Activated CD4-positive, alpha-beta T cell treated with anti-CD3 and anti-CD28 coated beads, Interleukin-2, amount 50 U/mL, for 1 hour (primary cell): Measurements from ENCODE around the gene EVA1C.
"Not testable (repeated sequence)": the region's sequence is repeated elsewhere in the genome, so short reads cannot be mapped to it uniquely, and the experiment has no call there.

Experiments used
- DNase-seq: peaks from one replicate; pipeline ENCODE4 v3.0.0-alpha.2; 2020

The EVA1C gene

GRCh38 chr21:32425628-32426027, 13.1 kb downstream of the EVA1C start:
- no peak for DNase-seq

- DNase-seq = no peak
Observed at GRCh38 chr21:32426066-32426465, 13.6 kb downstream of the EVA1C start.

GRCh38 chr21:32426592-32427051, 14.1 kb downstream of the EVA1C start:
- DNase-seq = no peak

GRCh38 chr21:32427958-32428623, 15.6 kb downstream of the EVA1C start:
- DNase-seq = no peak

- DNase-seq = not testable (repeated sequence)
Observed at GRCh38 chr21:32432982-32433660, 20.6 kb downstream of the EVA1C start.

GRCh38 chr21:32437729-32438128, 25.2 kb downstream of the EVA1C start:
- DNase-seq = no peak

- no peak for DNase-seq
Observed at GRCh38 chr21:32442566-32443318, 30.2 kb downstream of the EVA1C start.

- DNase-seq = no peak
Observed at GRCh38 chr21:32445101-32445500, 32.6 kb downstream of the EVA1C start.

GRCh38 chr21:32446440-32446839, 33.9 kb downstream of the EVA1C start:
- not testable (repeated sequence) for DNase-seq

- DNase-seq = no peak
Observed at GRCh38 chr21:32447224-32447623, 34.7 kb downstream of the EVA1C start.

GRCh38 chr21:32448803-32449594, 36.5 kb downstream of the EVA1C start:
- no peak for DNase-seq

GRCh38 chr21:32450881-32451701, 38.6 kb downstream of the EVA1C start:
- DNase-seq = not testable (repeated sequence)

GRCh38 chr21:32452191-32452590, 39.7 kb downstream of the EVA1C start:
- not testable (repeated sequence) for DNase-seq

- DNase-seq = no peak
Observed at GRCh38 chr21:32452641-32453040, 40.1 kb downstream of the EVA1C start.

GRCh38 chr21:32455548-32455947, 43.0 kb downstream of the EVA1C start:
- no peak for DNase-seq

- DNase-seq = no peak
Observed at GRCh38 chr21:32456497-32456918, 44.0 kb downstream of the EVA1C start.

- no peak for DNase-seq
Observed at GRCh38 chr21:32457360-32457840, 44.9 kb downstream of the EVA1C start.

- DNase-seq = no peak
Observed at GRCh38 chr21:32457962-32458361, 45.5 kb downstream of the EVA1C start.

GRCh38 chr21:32459972-32460371, 47.5 kb downstream of the EVA1C start:
- DNase-seq = no peak

- no peak for DNase-seq
Observed at GRCh38 chr21:32461503-32461902, 49.0 kb downstream of the EVA1C start.

- DNase-seq = not testable (repeated sequence)
Observed at GRCh38 chr21:32462564-32462963, 50.1 kb downstream of the EVA1C start.

GRCh38 chr21:32463367-32463766, 50.9 kb downstream of the EVA1C start:
- no peak for DNase-seq
